ENCODE measurements around the gene ING5.
"Not testable (repeated sequence)": the region's sequence is repeated elsewhere in the genome, so short reads cannot be mapped to it uniquely, and the experiment has no call there.

ING5 gene

DNA sequence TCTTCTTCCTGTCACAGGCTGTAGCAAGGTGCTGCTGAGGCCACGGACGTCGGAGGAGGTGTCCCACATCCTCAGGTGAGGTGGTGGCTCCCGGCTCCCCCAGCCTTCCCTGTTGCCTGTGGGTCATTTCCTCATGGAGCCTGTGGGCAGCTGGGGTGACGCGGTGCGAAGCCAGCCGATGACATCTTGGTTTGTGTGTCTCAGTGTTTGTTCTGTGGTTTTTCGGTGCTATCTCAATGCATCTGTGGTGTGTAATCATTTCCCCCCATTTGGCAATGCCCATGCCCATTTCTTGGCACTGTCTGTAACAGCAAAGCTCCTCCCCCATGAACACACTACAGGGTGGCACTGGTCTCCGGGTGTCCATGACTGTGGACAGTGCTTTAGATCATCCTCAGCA lies 39.2 kb downstream of the ING5 start:
- no peak for DNase-seq

DNA sequence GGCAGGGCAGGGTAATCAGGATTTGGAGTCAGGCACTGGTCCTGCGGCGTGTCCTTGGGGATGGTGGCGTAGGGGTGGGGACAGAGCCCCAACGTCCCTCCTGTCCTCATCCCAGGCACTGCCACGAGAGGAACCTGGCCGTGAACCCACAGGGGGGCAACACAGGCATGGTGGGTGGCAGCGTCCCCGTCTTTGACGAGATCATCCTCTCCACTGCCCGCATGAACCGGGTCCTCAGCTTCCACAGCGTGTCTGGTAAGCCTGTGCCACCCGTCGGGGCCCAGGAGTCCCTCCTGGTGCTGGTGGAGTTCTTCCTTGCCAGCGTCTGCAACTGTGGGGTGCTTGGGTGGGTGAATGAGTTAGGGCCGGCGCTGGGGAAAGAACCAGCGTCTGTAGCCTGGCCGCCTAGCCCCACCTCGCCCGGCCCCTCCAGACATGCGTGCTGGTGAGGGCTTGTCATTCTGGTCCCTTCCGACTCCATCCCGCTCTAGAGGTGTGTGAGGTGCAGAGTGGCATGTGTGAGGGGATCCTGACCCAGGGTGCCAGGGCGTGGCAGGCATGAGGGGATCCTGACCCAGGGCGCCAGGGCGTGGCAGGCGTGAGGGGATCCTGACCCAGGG lies 40.6 kb downstream of the ING5 start:
- DNase-seq = no peak

DNA sequence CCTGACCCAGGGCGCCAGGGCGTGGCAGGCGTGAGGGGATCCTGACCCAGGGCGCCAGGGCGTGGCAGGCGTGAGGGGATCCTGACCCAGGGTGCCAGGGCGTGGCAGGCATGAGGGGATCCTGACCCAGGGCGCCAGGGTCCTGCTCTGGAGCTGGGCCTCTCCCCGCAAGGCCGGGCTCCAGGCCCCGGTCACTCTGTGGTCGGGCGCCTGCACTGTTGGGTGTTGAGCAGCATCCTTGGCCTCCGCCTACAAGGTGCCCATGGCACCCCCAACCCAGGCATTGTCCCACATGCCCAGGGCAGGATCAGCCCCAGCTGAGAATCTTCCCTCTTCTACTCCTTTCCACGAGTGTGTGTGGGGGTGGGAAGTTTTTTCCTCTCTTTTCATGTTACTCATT lies 41.2 kb downstream of the ING5 start:
- DNase-seq = not testable (repeated sequence)

DNA sequence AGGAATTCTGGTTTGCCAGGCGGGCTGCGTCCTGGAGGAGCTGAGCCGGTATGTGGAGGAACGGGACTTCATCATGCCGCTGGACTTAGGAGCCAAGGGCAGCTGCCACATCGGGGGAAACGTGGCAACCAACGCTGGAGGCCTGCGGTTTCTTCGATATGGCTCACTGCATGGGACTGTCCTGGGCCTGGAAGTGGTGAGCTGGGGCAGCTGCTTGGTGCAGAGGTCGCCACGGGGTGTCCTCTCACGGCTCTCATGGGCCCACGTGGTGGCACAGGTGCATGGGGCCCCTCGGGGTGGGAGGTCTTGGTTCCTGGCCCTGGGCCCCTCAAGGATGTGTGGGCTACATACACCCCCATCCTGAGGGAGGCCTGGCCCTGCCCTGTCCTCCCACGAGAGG lies 41.8 kb downstream of the ING5 start:
- no peak for DNase-seq

GRCh38 chr2:241744028-241744754 lies 42.4 kb downstream of the ING5 start:
- no peak for DNase-seq

DNA sequence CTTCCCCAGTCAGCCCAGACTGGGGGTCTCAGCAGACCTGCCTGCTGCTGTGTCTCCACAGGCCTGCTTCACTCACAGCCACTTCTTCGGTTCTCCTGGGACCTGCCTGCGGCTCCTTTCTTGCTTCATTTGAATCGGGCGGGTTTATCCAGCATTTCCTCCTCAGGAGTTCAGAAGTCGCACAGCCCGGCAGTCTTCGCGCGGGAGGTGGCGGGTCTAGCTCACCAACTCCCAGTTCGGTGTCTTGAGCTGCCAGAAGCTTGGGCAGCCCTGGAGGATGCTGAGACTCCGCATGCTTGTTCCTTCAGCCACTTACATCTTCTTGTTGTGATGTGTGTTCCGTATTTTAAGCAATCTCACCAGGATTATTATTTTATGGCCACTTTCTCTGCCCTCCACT lies 43.4 kb downstream of the ING5 start:
- no peak for DNase-seq

GRCh38 chr2:241746084-241746483 lies 44.2 kb downstream of the ING5 start:
- no peak for DNase-seq

- no peak for DNase-seq
Observed at GRCh38 chr2:241748468-241749256, 46.8 kb downstream of the ING5 start.

DNA sequence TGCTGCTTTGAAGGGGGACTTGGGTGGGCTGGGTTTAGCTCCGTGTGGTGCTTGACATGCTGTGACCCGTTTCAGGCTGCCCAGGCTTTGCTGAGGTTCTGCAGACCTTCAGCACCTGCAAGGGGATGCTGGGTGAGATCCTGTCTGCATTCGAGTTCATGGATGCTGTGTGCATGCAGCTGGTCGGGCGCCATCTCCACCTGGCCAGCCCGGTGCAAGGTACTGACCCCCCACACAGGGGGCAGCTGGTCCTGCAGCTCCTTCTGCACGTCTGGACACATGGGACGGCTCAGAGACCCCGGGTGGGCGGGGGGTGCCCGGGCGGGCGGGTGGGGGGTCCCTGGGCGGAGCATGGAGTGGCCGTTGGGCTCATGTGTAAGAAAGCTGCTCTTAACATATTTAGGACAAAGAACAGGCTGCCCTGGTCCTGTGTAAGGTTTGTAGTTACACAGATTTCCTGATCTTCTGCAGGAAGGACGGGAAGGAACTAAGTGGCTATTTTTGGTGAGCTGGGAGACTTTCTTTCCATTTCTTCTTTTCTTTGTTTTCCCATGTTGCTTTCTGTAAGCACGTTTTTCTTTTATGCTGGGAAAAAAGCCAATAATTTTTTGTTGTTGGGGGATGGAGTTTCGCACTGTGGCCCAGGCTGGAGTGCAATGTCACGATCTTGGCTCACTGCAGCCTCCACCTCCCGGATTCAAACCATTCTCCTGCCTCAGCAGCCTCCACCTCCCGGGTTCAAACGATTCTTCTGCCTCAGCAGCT lies 48.4 kb downstream of the ING5 start:
- no peak for DNase-seq

GRCh38 chr2:241751152-241751551 lies 49.3 kb downstream of the ING5 start:
- DNase-seq = no peak

- DNase-seq = no peak
Observed at GRCh38 chr2:241751776-241752175, 49.9 kb downstream of the ING5 start.

DNA sequence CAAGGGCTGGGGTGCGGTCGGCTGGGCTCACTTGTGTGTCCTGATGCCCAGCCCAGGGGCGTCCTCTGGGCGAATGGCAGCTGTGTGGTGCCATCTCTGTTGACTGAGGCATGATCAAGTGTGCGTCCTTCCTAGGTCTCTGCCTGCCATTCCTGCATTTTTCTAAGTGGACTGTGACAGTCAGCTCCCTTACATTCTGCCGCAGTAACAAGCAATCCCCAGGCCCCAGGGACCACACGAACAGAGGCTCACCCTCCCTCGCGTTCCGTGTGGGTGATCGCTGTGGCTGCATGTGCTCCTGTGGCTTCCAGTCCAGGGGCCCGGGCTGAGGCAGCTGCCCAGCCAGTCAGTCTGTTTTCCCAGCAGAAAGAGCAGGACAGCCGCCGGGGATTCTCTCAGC lies 50.4 kb downstream of the ING5 start:
- no peak for DNase-seq

GRCh38 chr2:241752689-241753276 lies 50.9 kb downstream of the ING5 start:
- no peak for DNase-seq

DNA sequence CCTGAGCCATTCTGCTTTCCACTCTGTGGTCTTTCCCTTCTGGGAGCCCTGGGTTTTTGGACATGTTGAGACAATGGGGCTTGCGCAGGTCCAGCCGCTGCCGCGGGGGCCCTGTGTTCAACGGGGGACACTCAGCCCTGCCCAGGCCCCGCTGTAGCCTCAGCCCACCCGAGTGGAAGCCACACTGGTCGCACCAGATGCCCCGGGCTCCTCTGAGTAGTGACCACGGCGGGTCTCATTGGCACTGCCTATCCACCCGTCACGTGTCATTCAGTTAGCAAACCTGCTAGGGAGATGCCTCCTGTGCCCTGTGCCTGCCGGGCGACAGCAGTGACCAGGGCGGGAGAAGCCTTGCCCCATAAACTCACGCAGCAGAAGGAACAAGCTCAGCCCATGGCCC lies 51.7 kb downstream of the ING5 start:
- DNase-seq = no peak

DNA sequence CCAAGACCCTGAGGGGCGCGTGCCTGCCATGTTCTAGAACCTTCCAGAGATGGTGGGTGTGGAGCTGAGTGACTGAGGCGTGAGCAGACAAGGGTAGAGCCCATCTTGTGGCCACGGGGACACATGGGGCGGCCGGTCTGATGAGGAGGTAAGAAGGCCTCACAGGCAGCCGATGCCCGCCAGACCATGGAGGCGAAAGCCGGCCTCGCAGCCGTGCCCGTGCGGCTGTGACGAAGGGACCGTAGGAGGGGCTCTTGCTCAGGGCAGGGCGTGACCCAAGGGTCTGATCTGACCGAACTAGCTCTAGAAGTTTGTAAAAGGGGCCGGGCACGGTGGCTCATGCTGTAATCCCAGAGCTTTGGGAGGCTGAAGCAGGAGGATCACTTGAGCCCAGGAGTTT lies 52.2 kb downstream of the ING5 start:
- DNase-seq = no peak

- no peak for DNase-seq
Observed at GRCh38 chr2:241755166-241755565, 53.3 kb downstream of the ING5 start.

- no peak for DNase-seq
Observed at GRCh38 chr2:241755777-241756176, 53.9 kb downstream of the ING5 start.

GRCh38 chr2:241759067-241759807 lies 57.4 kb downstream of the ING5 start:
- DNase-seq = no peak

DNA sequence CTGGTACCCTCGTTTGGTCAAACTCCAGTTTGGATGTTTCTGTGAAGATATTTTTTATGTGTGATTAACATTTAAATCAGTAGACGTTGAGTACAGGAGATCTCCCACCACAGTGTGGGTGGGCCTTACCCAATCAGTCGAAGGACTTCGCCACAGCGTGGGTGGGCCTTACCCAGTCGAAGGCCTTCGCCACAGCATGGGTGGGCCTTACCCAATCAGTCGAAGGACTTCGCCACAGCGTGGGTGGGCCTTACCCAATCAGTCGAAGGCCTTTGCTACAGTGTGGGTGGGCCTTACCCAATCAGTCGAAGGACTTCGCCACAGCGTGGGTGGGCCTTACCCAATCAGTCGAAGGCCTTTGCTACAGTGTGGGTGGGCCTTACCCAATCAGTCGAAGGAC lies 58.1 kb downstream of the ING5 start:
- DNase-seq = not testable (repeated sequence)

- no peak for DNase-seq
Observed at GRCh38 chr2:241760301-241760771, 58.5 kb downstream of the ING5 start.

DNA sequence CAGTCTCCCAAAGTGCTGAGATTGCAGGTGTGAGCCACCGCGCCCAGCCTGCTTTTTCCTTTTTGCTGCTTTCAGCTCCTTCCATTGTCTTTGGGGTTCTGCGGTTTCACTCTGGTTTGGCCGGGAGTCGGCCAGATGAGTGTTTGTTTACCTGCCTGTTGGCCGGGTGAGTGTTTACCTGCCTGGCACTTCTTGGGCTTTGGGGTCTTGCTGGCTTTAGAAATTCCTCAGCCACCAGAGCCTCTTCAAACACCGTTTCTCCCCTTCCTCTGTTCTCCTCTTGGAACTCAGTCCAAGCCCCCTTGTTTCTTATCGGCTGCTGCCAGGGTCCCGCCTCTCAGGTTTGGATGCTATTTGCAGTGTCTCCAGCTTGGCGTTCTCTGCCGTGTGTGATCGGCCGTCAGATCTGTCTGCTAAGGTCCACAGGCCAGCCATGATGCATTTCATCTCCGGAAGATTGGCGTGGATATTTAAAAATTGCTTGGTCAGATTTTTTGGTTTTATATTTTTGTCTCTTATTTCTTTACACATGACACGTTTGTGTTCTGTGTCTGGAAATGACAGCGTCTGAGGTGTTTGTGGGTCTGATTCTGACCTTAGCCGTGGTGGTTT lies 60.6 kb downstream of the ING5 start:
- no peak for DNase-seq
